GM19193 (cell line): ENCODE measurements around the gene VGLL1.

Experiments
- POLR2A ChIP-seq: IDR thresholded peaks from 4 replicates; pipeline ENCODE4 v1.6.1; 2011; ENCODE audit not compliant: insufficient read depth, insufficient read length; ENCODE audit errors: extremely low read depth

VGLL1 gene

DNA sequence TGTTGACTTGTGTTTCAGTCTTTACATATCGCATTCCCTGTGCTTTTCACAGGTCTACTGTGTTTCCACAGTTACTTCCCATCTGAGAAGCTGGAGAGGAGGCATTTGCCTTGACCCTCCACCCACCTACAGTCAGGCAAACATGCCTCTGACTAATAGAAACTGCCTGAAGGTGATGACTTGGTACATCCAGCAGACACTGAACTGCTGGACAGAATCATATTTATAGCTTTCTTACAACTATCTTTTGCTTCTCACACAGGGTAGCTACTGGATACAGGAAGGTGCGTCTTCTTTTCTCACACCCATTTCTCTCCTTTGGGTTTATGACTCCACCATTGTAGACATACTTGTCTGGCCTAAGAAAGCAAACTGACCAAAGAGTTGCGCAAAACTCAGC lies 58.0 kb downstream of the VGLL1 start:
- TF ChIP-seq POLR2A, result no peak

DNA sequence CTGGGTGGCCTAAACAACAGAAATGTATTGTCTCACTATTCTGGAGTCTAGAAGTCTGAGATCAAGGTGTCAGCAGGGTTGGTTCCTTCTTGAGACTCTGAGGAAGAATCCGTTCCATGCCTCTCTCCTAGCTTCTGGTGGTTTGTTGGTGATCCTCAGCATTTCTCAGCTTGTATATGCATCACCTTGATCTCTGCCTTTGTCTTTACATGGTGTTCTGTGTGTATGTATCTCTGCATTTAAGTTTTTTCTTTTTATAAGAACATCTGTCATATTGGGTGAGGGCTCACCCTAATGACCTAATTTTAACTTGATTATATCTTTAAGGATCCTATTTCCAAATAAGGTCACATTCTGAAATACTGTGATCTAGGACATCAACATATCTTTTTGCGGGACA lies 65.3 kb downstream of the VGLL1 start:
- TF ChIP-seq POLR2A, result no peak

DNA sequence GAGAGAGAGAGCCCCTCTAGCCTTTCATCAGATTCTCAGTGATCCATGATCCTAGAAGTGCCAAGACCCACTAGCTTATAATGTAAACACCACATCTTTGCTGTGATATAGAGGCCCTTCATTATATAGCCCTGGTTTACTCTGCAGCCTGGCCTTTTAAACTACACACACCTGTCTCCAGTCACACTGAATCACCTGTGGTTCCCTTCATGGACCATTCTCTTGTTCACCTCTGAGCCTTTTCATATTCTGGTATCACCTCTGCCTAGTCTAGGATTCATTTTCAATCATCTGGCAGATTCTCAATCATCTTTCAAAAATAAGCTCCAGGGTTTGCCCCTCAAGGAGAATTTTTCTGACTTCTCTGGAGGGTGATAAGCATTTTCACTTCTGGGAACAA lies 65.9 kb downstream of the VGLL1 start:
- no peak for TF ChIP-seq POLR2A

DNA sequence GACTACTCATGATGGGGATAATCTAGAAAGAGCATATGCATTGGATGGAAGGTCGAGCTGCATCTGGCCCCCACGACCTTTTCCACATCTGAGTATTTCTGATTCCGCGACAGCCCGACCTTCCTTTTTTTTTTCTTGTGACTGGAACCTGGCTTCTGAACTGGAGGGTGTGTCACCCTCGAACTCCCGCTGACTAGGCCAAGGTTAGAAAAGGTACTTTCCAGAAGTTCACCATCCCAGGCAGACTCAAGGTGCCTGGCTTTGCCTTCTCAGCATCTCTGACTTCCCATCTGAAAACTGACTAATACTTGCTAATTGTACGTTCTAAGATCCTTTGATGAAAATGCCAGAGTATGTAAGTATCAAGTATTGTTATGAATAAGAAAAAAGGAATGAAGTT lies 66.6 kb downstream of the VGLL1 start:
- no peak for TF ChIP-seq POLR2A

DNA sequence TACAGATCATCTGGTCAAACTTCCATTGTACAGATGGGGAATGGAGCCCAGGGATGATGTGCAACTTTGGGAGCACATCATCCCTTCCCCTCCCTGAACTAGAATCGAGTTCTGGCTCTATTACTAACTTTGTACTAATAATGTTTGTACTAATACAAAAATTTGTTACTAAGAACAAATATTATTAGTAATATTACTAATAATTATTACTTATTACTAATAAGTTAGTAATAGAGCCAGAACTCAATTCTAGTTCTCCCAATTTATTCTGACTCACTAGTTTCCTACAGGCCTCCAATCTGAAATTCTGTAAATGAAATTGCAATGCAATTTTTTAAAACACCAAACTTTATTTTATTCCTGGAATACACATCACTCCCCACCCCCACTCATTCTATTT lies 68.0 kb downstream of the VGLL1 start:
- TF ChIP-seq POLR2A, result no peak
